ENCODE results near the gene CASP6.
"Not testable (repeated sequence)": the region's sequence is repeated elsewhere in the genome, so short reads cannot be mapped to it uniquely, and the experiment has no call there.

CASP6 gene

DNA sequence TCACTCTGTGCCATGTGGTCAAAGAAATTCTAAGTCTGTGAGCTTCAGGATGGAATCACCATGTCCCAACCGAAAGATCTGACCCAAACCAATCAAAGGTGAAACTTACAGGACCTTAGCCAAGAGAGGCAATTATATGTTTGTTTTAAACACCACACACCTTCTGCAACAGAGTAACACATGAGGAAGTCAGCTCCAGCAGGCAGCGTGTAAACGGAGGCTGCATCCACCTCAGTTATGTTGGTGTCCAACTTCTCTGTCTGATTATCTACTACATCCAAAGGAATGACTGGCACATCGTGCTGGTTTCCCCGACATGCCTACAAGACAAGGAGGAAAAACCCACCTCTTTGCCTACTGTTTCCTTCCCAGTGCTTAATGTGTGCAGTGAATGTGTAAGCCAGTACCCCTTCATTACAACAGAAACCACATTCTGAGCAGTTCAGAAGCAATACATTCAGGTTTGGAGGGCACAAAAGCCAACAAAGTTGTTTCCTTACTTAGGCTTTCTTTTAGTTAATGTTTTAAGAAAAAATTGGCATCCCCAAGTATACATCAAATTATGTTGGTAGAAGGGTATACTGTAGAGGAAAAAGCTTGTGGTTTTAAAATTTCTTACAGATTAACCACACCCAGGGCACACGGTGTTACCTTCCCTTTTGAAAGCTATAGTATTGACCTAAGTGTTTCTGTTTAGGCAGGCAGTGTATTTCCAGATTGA, 12.4 kb downstream of the CASP6 start:
- no CpG with 5 or more reads among the region's 6 CpGs for WGBS (ENCODE audit: insufficient coverage, insufficient read length)
- Histone ChIP-seq H3K4me1 (ENCODE audit: control insufficient read depth, insufficient read depth, low read length) (no peaks in the 10 kb centered on the region), H3K36me3 (ENCODE audit: control insufficient read depth, insufficient read depth, low read length) (no peaks in the 10 kb centered on the region; the same call in 1 of the 2 replicates), H3K27ac (ENCODE audit: low read length) (no peak overlapping the region), H3K27me3 (ENCODE audit: control insufficient read depth, insufficient read depth, low read length) (no peaks in the 10 kb centered on the region), H3K9me3 (ENCODE audit: control insufficient read depth, insufficient read depth, low read length) (no peaks in the 10 kb centered on the region), H3K4me3 (ENCODE audit: low read length) (no peak overlapping the region)
- no peak for DNase-seq (ENCODE audit: low read depth, low spot score)

DNA sequence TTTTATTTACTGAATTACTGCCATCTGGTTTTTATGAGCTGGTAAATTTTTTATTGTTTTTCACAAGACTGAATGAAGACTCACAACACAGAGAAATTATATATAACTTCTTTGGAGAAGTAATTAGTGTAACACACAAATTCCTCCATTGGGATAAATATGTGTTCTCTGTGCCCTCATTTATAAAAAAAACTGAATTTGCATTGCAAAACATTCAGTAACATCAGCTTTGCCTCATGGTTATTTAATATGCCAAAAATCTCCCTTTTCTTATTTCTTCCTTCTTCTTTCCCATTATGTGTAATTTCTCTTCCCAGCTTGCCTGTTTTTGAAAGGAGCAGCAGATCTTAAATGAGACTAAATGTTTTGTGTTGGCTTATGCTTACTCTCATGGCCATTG, 18.5 kb downstream of the CASP6 start:
- no peak overlapping the region for H3K4me3 ChIP-seq (ENCODE audit: low read length)
- H3K27ac ChIP-seq (ENCODE audit: low read length), result no peak overlapping the region
- no peak for DNase-seq (ENCODE audit: low read depth, low spot score)

DNA sequence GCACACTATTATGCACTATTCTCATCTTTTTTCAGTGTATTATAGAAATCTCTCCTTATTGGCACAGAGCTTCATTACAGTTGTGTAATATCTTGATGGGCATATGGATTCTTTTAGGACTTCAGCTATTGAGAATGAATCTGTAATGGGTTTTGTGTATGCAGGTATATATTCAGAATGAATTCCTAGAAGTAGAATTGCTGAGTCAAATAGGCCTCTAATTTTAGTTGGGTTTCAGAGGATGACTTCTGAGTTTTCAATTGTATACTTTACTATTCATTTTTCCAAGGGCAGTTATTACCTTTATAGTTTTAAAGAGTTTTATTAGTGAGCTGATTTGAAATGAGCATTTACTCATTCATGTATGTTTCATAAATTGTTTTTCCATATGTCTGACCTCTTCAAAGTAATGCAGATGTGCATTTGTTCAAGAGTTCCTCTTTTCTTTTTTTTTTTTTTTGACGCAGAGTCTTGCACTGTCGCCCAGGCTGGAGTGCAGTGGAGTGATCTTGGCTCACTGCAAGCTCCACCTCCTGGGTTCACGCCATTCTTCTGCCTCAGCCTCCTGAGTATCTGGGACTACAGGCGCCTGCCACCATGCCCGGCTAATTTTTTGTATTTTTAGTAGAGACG, 19.5 kb downstream of the CASP6 start:
- WGBS (ENCODE audit: insufficient coverage, insufficient read length), result no CpG with 5 or more reads among the region's 6 CpGs
- no peaks in the 10 kb centered on the region for H3K36me3 ChIP-seq (ENCODE audit: control insufficient read depth, insufficient read depth, low read length)
- no peak overlapping the region for H3K4me3 ChIP-seq (ENCODE audit: low read length)
- H3K27ac ChIP-seq (ENCODE audit: low read length), result no peak overlapping the region
- H3K27me3 ChIP-seq (ENCODE audit: control insufficient read depth, insufficient read depth, low read length), result no peaks in the 10 kb centered on the region
- no peak for DNase-seq (ENCODE audit: low read depth, low spot score)
- H3K4me1 ChIP-seq (ENCODE audit: control insufficient read depth, insufficient read depth, low read length), result peaks cover 4% of the 10 kb centered on the region
- H3K9me3 ChIP-seq (ENCODE audit: control insufficient read depth, insufficient read depth, low read length), result no peaks in the 10 kb centered on the region

More for the DNA sequence above, 18.5 kb downstream of the CASP6 start:
- H3K36me3 ChIP-seq (ENCODE audit: control insufficient read depth, insufficient read depth, low read length), result no peaks in the 10 kb centered on the region
- H3K9me3 ChIP-seq (ENCODE audit: control insufficient read depth, insufficient read depth, low read length), result no peaks in the 10 kb centered on the region
- H3K4me1 ChIP-seq (ENCODE audit: control insufficient read depth, insufficient read depth, low read length), result peaks cover 4% of the 10 kb centered on the region
- H3K27me3 ChIP-seq (ENCODE audit: control insufficient read depth, insufficient read depth, low read length), result no peaks in the 10 kb centered on the region

DNA sequence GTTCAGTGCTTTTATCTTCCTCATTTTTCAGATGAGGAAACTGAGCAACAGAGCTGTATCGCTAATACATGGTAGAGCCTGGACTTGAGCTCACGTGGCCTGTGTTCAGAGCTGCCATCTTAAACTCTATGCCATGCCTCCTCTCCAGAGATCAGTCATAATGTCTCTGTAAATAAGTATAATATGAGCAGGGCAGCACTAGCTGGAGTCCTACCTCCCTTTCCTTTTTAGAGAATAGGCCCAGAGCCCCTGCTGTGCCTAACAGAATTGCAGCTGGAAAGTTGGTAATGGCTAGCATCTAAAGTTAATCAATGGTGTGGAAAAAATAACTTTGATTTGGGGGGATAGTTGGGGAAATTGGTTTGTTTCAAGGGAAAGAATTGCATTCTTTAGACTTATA, 20.4 kb downstream of the CASP6 start:
- no peak for DNase-seq (ENCODE audit: low read depth, low spot score)
- no peak overlapping the region for H3K27ac ChIP-seq (ENCODE audit: low read length)
- H3K36me3 ChIP-seq (ENCODE audit: control insufficient read depth, insufficient read depth, low read length), result no peaks in the 10 kb centered on the region
- H3K4me1 ChIP-seq (ENCODE audit: control insufficient read depth, insufficient read depth, low read length), result peaks cover 4% of the 10 kb centered on the region
- no peaks in the 10 kb centered on the region for H3K27me3 ChIP-seq (ENCODE audit: control insufficient read depth, insufficient read depth, low read length)
- no peak overlapping the region for H3K4me3 ChIP-seq (ENCODE audit: low read length)
- no peaks in the 10 kb centered on the region for H3K9me3 ChIP-seq (ENCODE audit: control insufficient read depth, insufficient read depth, low read length)
- no CpG with 5 or more reads among the region's 2 CpGs for WGBS (ENCODE audit: insufficient coverage, insufficient read length)

DNA sequence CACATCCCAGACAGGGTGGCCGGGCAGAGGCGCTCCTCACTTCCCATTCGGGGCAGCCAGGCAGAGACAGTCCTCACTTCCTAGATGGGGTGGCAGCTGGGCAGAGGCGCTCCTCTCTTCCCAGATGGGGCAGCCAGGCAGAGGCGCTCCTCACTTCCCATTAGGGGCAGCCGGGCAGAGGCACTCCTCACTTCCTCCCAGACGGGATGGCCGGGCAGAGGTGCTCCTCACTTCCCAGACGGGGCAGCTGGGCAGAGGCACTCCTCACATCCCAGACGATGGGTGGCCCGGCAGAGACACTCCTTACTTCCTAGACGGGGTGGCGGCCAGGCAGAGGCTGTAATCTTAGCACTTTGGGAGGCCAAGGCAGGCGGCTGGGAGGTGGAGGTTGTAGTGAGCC, 24.3 kb downstream of the CASP6 start:
- H3K4me1 ChIP-seq (ENCODE audit: control insufficient read depth, insufficient read depth, low read length); DNase-seq (ENCODE audit: low read depth, low spot score); H3K27me3 ChIP-seq (ENCODE audit: control insufficient read depth, insufficient read depth, low read length); H3K4me3 ChIP-seq (ENCODE audit: low read length); H3K36me3 ChIP-seq (ENCODE audit: control insufficient read depth, insufficient read depth, low read length); H3K9me3 ChIP-seq (ENCODE audit: control insufficient read depth, insufficient read depth, low read length); H3K27ac ChIP-seq (ENCODE audit: low read length): not testable (repeated sequence)
- WGBS (ENCODE audit: insufficient coverage, insufficient read length), result no CpG with 5 or more reads among the region's 14 CpGs

DNA sequence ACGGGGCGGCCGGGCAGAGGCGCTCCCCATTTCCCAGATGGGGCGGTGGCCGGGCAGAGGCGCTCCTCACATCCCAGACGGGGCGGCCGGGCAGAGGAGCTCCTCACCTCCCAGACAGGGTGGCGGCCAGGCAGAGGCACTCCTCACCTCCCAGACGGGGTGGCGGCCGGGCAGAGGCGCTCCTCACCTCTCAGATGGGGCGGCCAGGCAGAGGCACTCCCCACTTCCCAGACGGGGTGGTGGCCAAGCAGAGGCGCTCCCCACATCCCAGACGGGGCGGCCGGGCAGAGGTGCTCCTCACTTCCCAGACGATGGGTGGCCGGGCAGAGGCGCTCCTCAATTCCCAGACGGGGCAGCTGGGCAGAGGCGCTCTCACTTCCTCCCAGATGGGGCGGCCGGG, 24.8 kb downstream of the CASP6 start:
- not testable (repeated sequence) for H3K27me3 ChIP-seq (ENCODE audit: control insufficient read depth, insufficient read depth, low read length); H3K36me3 ChIP-seq (ENCODE audit: control insufficient read depth, insufficient read depth, low read length); DNase-seq (ENCODE audit: low read depth, low spot score); H3K4me1 ChIP-seq (ENCODE audit: control insufficient read depth, insufficient read depth, low read length); H3K27ac ChIP-seq (ENCODE audit: low read length); H3K4me3 ChIP-seq (ENCODE audit: low read length); H3K9me3 ChIP-seq (ENCODE audit: control insufficient read depth, insufficient read depth, low read length)
- no CpG with 5 or more reads among the region's 28 CpGs for WGBS (ENCODE audit: insufficient coverage, insufficient read length)

DNA sequence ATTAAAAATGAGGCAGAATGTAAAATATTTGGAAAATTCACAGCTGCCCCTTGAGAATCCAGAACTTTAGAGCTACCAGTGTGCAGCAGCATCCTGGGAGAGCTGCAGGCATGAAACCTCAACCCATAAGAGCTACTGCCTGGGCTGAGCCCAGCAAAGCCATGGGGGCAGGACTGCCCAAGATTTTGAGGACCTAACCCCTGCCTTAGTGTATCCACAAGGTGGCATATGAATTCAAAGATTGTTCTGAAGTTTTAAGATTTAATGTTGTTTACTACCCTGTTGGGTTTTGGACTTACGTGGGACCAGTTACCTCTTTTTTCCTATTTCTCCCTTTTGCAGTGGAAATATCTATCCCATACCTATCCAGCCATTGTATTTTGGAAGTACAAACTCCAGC, 26.4 kb downstream of the CASP6 start:
- DNase-seq (ENCODE audit: low read depth, low spot score), result no peak
- no peak overlapping the region for H3K4me3 ChIP-seq (ENCODE audit: low read length)
- no CpG with 5 or more reads among the region's 1 CpG for WGBS (ENCODE audit: insufficient coverage, insufficient read length)
- peaks cover 2% of the 10 kb centered on the region; the same call in 1 of the 2 replicates for H3K9me3 ChIP-seq (ENCODE audit: control insufficient read depth, insufficient read depth, low read length)
- H3K27ac ChIP-seq (ENCODE audit: low read length), result no peak overlapping the region
- no peaks in the 10 kb centered on the region for H3K36me3 ChIP-seq (ENCODE audit: control insufficient read depth, insufficient read depth, low read length)
- peaks cover 2% of the 10 kb centered on the region; the same call in 1 of the 2 replicates for H3K4me1 ChIP-seq (ENCODE audit: control insufficient read depth, insufficient read depth, low read length)
- no peaks in the 10 kb centered on the region for H3K27me3 ChIP-seq (ENCODE audit: control insufficient read depth, insufficient read depth, low read length)

DNA sequence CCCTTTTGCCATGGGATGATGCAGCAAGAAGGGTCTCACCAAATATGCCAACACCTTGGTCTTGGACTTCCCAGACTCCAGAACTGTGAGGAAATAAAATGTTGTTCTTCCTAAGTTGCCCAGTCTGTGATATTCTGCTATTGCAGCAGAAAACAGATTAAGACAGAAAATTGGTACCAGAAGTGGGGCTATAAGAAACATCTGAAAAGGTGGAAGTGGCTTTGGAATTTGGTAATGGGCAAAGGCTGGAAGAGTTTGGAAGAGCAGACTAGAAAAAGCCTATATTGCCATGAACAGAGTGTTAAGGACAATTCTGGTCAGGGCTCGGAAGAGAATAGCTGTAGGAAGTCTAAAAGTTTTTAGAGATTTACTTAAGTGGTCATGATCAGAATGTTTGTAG, 27.4 kb downstream of the CASP6 start:
- H3K9me3 ChIP-seq (ENCODE audit: control insufficient read depth, insufficient read depth, low read length), result peaks cover 2% of the 10 kb centered on the region; the same call in 1 of the 2 replicates
- WGBS (ENCODE audit: insufficient coverage, insufficient read length), result no CpG with 5 or more reads among the region's 1 CpG
- no peak overlapping the region for H3K27ac ChIP-seq (ENCODE audit: low read length)
- DNase-seq (ENCODE audit: low read depth, low spot score), result no peak
- H3K4me3 ChIP-seq (ENCODE audit: low read length), result no peak overlapping the region
- no peaks in the 10 kb centered on the region for H3K4me1 ChIP-seq (ENCODE audit: control insufficient read depth, insufficient read depth, low read length)
- H3K27me3 ChIP-seq (ENCODE audit: control insufficient read depth, insufficient read depth, low read length), result no peaks in the 10 kb centered on the region
- no peaks in the 10 kb centered on the region for H3K36me3 ChIP-seq (ENCODE audit: control insufficient read depth, insufficient read depth, low read length)

DNA sequence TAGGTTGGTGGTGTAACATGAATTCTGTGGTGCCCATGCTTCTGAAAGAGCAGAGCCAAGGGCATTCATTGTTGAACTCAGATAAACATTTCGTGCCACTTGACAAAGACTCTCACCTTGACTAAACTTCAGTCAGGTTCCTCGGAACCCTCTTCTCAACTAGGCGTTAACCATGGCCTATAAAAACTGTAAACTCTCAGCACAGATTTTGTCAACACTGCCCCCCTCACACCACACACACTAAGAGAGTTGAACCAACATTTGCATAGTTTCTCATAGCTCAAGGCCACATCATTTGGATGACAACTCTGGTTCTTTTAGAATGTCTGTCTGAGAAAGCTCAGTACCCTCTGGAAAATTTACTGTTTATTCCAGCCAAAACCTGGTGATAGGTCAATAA, 28.1 kb downstream of the CASP6 start:
- H3K9me3 ChIP-seq (ENCODE audit: control insufficient read depth, insufficient read depth, low read length), result peaks cover 2% of the 10 kb centered on the region; the same call in 1 of the 2 replicates
- no peaks in the 10 kb centered on the region for H3K27me3 ChIP-seq (ENCODE audit: control insufficient read depth, insufficient read depth, low read length)
- no CpG with 5 or more reads among the region's 3 CpGs for WGBS (ENCODE audit: insufficient coverage, insufficient read length)
- DNase-seq (ENCODE audit: low read depth, low spot score), result no peak
- no peaks in the 10 kb centered on the region for H3K36me3 ChIP-seq (ENCODE audit: control insufficient read depth, insufficient read depth, low read length)
- H3K4me1 ChIP-seq (ENCODE audit: control insufficient read depth, insufficient read depth, low read length), result no peaks in the 10 kb centered on the region
- H3K27ac ChIP-seq (ENCODE audit: low read length), result no peak overlapping the region
- H3K4me3 ChIP-seq (ENCODE audit: low read length), result no peak overlapping the region

DNA sequence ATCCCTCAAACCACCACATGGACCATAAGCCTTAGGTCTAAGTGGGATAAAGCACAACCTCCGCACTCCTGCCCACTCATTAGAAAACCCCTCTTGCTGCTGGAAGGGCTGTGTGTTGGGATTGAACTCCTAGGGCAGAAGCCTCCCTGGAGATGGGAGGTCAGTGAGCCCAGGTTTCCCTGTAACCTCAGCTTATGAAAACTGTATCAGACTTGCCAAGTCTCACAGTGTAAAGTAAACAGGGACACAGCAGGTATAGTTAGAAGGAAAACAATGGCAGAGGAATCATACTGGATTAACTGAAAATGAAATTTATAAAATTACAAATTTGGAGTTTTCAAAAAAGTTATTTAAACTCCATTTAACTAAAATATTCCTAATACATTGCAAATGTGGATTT, 29.9 kb downstream of the CASP6 start:
- WGBS (ENCODE audit: insufficient coverage, insufficient read length), result no CpG with 5 or more reads among the region's 1 CpG
- no peak overlapping the region for H3K27ac ChIP-seq (ENCODE audit: low read length)
- no peak for DNase-seq (ENCODE audit: low read depth, low spot score)
- no peaks in the 10 kb centered on the region for H3K36me3 ChIP-seq (ENCODE audit: control insufficient read depth, insufficient read depth, low read length)
- no peaks in the 10 kb centered on the region for H3K4me1 ChIP-seq (ENCODE audit: control insufficient read depth, insufficient read depth, low read length)
- H3K9me3 ChIP-seq (ENCODE audit: control insufficient read depth, insufficient read depth, low read length), result peaks cover 2% of the 10 kb centered on the region; the same call in 1 of the 2 replicates
- H3K27me3 ChIP-seq (ENCODE audit: control insufficient read depth, insufficient read depth, low read length), result no peaks in the 10 kb centered on the region
- H3K4me3 ChIP-seq (ENCODE audit: low read length), result no peak overlapping the region

All from iPS DF 6.9 (cell line).